KMS-11 (cell line): Measurements from ENCODE around the gene NPC1.

Experiments
- H2AFZ ChIP-seq: fragments of 200-600 bp; sonication (generic); 2 replicates; pipeline ENCODE4 v1.6.1; 2016; ENCODE audit warnings: antibody characterized with exemption, mixed run types, low read depth
- H3K27ac ChIP-seq: fragments of 200-600 bp; sonication (generic); 2 replicates; pipeline ENCODE4 v1.6.1; 2016; ENCODE audit warnings: mild to moderate bottlenecking, mixed run types
- H3K27me3 ChIP-seq: fragments of 200-600 bp; sonication (generic); 2 replicates; pipeline ENCODE4 v1.6.1; 2017; ENCODE audit warnings: mild to moderate bottlenecking, low read depth, mixed run types, moderate library complexity; ENCODE audit not compliant: insufficient read depth
- H3K36me3 ChIP-seq: fragments of 200-600 bp; sonication (generic); 2 replicates; pipeline ENCODE4 v1.6.1; 2017; ENCODE audit warnings: mild to moderate bottlenecking, mixed run types; ENCODE audit not compliant: insufficient read depth
- H3K4me1 ChIP-seq: fragments of 200-600 bp; sonication (generic); 2 replicates; pipeline ENCODE4 v1.6.1; 2016; ENCODE audit warnings: mild to moderate bottlenecking, low read depth, mixed run types; ENCODE audit not compliant: poor library complexity, severe bottlenecking
- H3K4me2 ChIP-seq: fragments of 200-600 bp; sonication (generic); 2 replicates; pipeline ENCODE4 v1.7.0; 2016; ENCODE audit warnings: mild to moderate bottlenecking, mixed run types
- H3K4me3 ChIP-seq: fragments of 200-600 bp; sonication (generic); IDR thresholded peaks from 2 replicates; pipeline ENCODE4 v1.6.1; 2017; ENCODE audit warnings: low read depth, low read length, mixed read lengths; ENCODE audit not compliant: insufficient read depth
- H3K79me2 ChIP-seq: fragments of 200-600 bp; sonication (generic); 2 replicates; pipeline ENCODE4 v1.6.1; 2016; ENCODE audit warnings: low read depth, mixed run types; ENCODE audit not compliant: insufficient read depth
- H3K9ac ChIP-seq: fragments of 200-600 bp; sonication (generic); 2 replicates; pipeline ENCODE4 v1.6.1; 2016; ENCODE audit warnings: mild to moderate bottlenecking, mixed run types
- H4K20me1 ChIP-seq: fragments of 200-600 bp; sonication (generic); 2 replicates; pipeline ENCODE4 v1.6.1; 2016; ENCODE audit warnings: mild to moderate bottlenecking, mixed run types; ENCODE audit not compliant: insufficient read depth
- CTCF ChIP-seq: fragments of 200-600 bp; sonication (generic); conservative IDR thresholded peaks from 2 replicates; pipeline ENCODE4 v1.6.1; 2017; ENCODE audit warnings: low read depth, mild to moderate bottlenecking, antibody characterized with exemption, low read length, moderate library complexity, mixed read lengths

The NPC1 gene

DNA sequence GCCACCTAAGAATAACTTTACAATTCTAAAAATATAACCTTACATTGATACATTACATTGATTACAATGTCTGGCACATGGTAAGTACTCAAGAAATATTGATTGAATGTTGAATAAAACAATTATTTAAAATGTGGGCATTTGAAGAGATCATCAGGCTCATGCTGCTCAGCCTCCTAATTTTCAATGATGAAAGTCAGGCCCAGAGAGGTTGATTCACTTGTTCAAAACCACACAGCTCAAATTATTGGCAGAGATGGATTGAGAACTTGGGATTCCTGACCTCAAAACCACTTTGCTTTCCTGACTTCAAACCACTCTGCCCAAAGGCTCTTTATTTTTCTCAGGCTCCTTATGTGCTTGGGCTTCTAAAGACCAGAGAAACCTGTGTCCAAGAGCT is 41.7 kb upstream of the NPC1 start:
- no peak for TF ChIP-seq CTCF
- Histone ChIP-seq H3K9ac (no peak overlapping the region), H2AFZ (no peak overlapping the region), H3K27ac (no peak overlapping the region), H3K4me3 (no peak overlapping the region), H3K4me2 (no peak overlapping the region), H3K36me3 (no peaks in the 10 kb centered on the region), H4K20me1 (no peaks in the 10 kb centered on the region), H3K27me3 (no peaks in the 10 kb centered on the region), H3K4me1 (peaks cover 19% of the 10 kb centered on the region), H3K79me2 (no peaks in the 10 kb centered on the region)

- H3K36me3 ChIP-seq, result no peaks in the 10 kb centered on the region
- H3K9ac ChIP-seq, result no peak overlapping the region
- peaks cover 19% of the 10 kb centered on the region for H3K4me1 ChIP-seq
- H4K20me1 ChIP-seq, result no peaks in the 10 kb centered on the region
- no peak overlapping the region for H3K27ac ChIP-seq
- no peaks in the 10 kb centered on the region for H3K79me2 ChIP-seq
- no peak overlapping the region for H3K4me3 ChIP-seq
- H2AFZ ChIP-seq, result no peak overlapping the region
- H3K4me2 ChIP-seq, result no peak overlapping the region
- H3K27me3 ChIP-seq, result no peaks in the 10 kb centered on the region
- no peak for TF ChIP-seq CTCF
Measured at GRCh38 chr18:23627321-23627720, 41.0 kb upstream of the NPC1 start.

GRCh38 chr18:23626451-23627279 is 40.4 kb upstream of the NPC1 start:
- peaks cover 24% of the 10 kb centered on the region for H3K4me1 ChIP-seq
- H3K27me3 ChIP-seq, result no peaks in the 10 kb centered on the region
- no peak overlapping the region for H3K27ac ChIP-seq
- no peak overlapping the region for H3K4me3 ChIP-seq
- no peaks in the 10 kb centered on the region for H3K36me3 ChIP-seq
- no peak for TF ChIP-seq CTCF
- no peak overlapping the region for H2AFZ ChIP-seq
- no peak overlapping the region for H3K4me2 ChIP-seq
- no peaks in the 10 kb centered on the region for H3K79me2 ChIP-seq
- no peaks in the 10 kb centered on the region for H4K20me1 ChIP-seq
- no peak overlapping the region for H3K9ac ChIP-seq

DNA sequence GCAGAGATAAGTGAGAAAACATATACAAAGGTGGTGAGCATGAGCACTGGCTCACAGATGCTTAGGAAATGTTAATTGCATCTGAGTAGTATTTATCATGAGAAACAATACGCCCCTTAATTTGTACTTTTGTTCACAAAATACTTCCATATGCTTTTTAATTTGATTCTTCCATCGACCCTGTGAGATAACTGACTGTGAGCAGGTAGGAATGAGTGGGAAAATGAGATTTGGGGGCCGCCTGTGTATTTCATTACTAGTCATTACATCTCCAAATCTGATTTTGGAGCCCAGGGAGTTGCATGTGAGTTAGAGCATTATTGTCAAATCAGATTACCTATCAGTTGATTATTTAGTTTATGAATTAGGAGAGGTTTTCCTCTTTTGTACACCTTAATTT is 36.7 kb upstream of the NPC1 start:
- Histone ChIP-seq H3K4me1 (peaks cover 38% of the 10 kb centered on the region), H3K4me2 (no peak overlapping the region), H3K9ac (no peak overlapping the region), H4K20me1 (no peaks in the 10 kb centered on the region), H3K27me3 (no peaks in the 10 kb centered on the region), H2AFZ (no peak overlapping the region), H3K4me3 (no peak overlapping the region), H3K27ac (no peak overlapping the region), H3K36me3 (no peaks in the 10 kb centered on the region), H3K79me2 (no peaks in the 10 kb centered on the region)
- TF ChIP-seq CTCF, result no peak
